ENCODE data around the gene CAMKMT. TPM values are rescaled to one million over a fixed set of nuclear protein-coding genes. Genes with fewer than 3 reads are reported as not detected.

CAMKMT gene
- total RNA-seq, 1 donor = 15.0 TPM

GRCh38 chr2:44705356-44705755, 343.6 kb downstream of the CAMKMT start:
- no peak for DNase-seq (ENCODE audit: low read depth)
- no peak overlapping the region for H3K4me3 ChIP-seq (ENCODE audit: low read depth, low read length)
- TF ChIP-seq CTCF (IDR thresholded peaks at IDR 0.05; ENCODE audit: insufficient read depth, low read length) = no peak

DNA sequence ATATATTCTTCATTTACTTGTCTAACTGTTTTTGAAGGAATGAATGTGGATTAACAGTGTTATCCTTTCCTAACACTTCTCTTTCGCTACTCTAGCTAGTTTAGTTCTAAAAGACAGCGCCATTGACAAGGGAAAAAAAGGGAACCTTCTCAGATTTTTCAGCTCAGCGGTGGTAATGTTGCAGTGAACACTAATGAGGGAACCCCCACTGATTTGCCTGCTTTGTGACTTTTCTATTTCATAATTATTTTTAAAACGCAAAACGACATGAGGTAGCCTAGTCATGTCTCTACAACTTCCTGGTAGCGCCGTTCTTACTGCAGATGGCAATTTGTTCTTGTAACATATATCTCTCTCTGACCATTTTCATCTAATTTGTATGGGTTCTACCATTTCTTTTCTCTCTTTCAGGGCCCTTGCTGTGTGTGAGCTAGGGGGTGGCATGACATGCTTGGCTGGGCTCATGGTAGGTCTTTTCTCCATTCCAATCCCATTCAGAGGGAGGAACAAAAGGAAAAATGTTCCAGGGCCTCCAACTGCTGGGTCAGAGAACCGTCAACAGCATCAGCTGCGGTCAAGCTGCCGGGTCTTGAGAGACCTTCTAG, 344.2 kb downstream of the CAMKMT start:
- no peak overlapping the region for H3K4me3 ChIP-seq (ENCODE audit: low read depth, low read length)
- TF ChIP-seq CTCF (IDR thresholded peaks at IDR 0.05; ENCODE audit: insufficient read depth, low read length) = no peak
- no peak for DNase-seq (ENCODE audit: low read depth)

DNA sequence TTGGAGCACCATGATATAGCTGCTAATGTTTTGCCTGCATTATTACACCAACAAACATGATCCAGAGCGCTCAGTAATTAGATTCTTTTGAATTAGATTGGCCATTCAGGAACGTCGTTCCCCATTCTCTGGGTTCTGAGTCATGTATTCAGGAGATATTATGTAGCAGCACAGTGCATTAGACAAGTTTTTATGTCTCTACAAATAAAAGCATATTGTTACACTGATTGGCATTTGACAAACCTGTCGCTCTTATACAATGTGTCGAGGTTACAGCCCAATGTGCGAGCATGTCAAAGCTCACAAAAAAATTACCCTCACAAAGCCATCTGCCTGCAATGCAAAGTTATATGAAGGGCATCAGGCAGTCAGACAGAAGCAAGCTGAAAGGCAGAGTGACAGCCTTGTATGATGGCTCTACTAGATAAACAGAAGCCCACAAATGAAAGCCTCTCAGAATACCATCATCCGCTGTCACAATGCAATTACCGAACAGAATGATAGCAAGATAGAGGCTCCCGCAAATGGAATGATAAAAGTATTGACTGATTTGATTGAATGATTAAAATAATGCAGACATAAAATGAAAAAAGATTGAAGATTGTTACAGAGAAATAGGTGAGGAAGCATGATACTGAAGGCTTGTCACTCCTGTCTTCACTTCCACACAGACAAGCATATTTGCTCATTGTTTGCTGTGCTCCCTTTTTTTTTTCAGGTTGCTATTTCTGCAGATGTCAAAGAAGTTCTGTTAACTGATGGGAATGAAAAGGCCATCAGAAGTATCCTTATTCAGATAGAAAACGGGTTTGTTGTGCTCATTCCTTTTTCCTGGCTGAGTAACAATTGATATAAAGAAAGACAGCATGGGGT, 345.2 kb downstream of the CAMKMT start:
- no peak for DNase-seq (ENCODE audit: low read depth)
- no peak for TF ChIP-seq CTCF (IDR thresholded peaks at IDR 0.05; ENCODE audit: insufficient read depth, low read length)
- no peak overlapping the region for H3K4me3 ChIP-seq (ENCODE audit: low read depth, low read length)

- no peak for TF ChIP-seq CTCF (IDR thresholded peaks at IDR 0.05; ENCODE audit: insufficient read depth, low read length)
- no peak for DNase-seq (ENCODE audit: low read depth)
- no peak overlapping the region for H3K4me3 ChIP-seq (ENCODE audit: low read depth, low read length)
These were observed 346.4 kb downstream of the CAMKMT start for GRCh38 chr2:44707945-44708660.

- no peak for DNase-seq (ENCODE audit: low read depth)
- TF ChIP-seq CTCF (IDR thresholded peaks at IDR 0.05; ENCODE audit: insufficient read depth, low read length) = no peak
These were observed 346.9 kb downstream of the CAMKMT start for GRCh38 chr2:44708661-44709000.

DNA sequence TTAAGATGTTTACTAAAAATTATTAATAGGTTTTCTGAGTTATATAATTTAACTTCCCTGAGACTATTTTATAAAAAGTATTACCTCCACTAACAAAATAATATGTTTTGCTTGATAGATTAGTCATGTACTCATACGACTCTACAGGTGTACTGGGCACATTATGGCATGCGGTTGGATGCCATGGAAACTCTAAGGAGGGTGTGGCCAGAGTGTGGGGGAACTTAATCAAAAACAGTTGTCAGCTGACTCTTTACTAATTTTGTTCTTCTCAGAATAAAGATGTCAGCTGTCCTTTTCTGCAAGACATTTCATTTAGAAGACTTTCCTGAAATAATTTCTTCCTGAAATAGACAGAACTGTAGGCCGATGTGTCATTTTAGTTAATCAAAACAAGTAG, 351.4 kb downstream of the CAMKMT start:
- TF ChIP-seq CTCF (IDR thresholded peaks at IDR 0.05; ENCODE audit: insufficient read depth, low read length) = no peak
- H3K4me3 ChIP-seq (ENCODE audit: low read depth, low read length) = no peak overlapping the region
- DNase-seq (ENCODE audit: low read depth) = no peak

More at GRCh38 chr2:44708661-44709000, 346.9 kb downstream of the CAMKMT start:
- no peak overlapping the region for H3K4me3 ChIP-seq (ENCODE audit: low read depth, low read length)

Measured in fibroblast of the aortic adventitia (primary cell).